CD14-positive monocyte (primary cell): ENCODE measurements around the gene GMDS. TPM values are rescaled to one million over a fixed set of nuclear protein-coding genes. Genes with fewer than 3 reads are reported as not detected.

ENCODE experiments used
- DNase-seq, 3 donors: peaks; one replicate each; pipeline ENCODE4 v3.0.0-alpha.2; 2011 to 2022
- H2AFZ ChIP-seq: 2 replicates; pipeline ENCODE4 v1.6.0; 2012; ENCODE audit warnings: mild to moderate bottlenecking, low read depth, low read length, inconsistent platforms; ENCODE audit not compliant: insufficient read depth, poor library complexity, severe bottlenecking
- H3K27ac ChIP-seq, 2 donors: 1 replicate in 1 of 2; 2 replicates in 1 of 2; pipeline ENCODE4 v1.5.1; 2012 to 2013; ENCODE audit warnings: low read length in 2 of 2, control low read depth in 1 of 2, inconsistent platforms in 1 of 2, low read depth in 1 of 2, mild to moderate bottlenecking in 1 of 2
- H3K27me3 ChIP-seq, 2 donors: one replicate each; pipeline versions ENCODE4 v1.6.0 to v1.6.1; 2011 to 2013; ENCODE audit warnings: low read length in 2 of 2; ENCODE audit not compliant: control insufficient read depth in 2 of 2, insufficient read depth in 2 of 2
- H3K36me3 ChIP-seq, 2 donors: replicated peaks in 1 of 2; 1 replicate in 1 of 2; 2 replicates in 1 of 2; pipeline versions ENCODE4 v1.5.1 to v1.6.1; 2012 to 2013; ENCODE audit warnings: low read length in 2 of 2, control low read depth in 1 of 2, inconsistent platforms in 1 of 2, mild to moderate bottlenecking in 1 of 2; ENCODE audit not compliant: insufficient read depth in 2 of 2, control insufficient read depth in 1 of 2
- H3K4me1 ChIP-seq, 2 donors: 1 replicate in 1 of 2; 2 replicates in 1 of 2; pipeline versions ENCODE4 v1.5.1 to v1.6.1; 2012 to 2013; ENCODE audit warnings: low read length in 2 of 2, control low read depth in 1 of 2, inconsistent platforms in 1 of 2, mild to moderate bottlenecking in 1 of 2, moderate library complexity in 1 of 2; ENCODE audit not compliant: insufficient read depth in 2 of 2, control insufficient read depth in 1 of 2
- H3K4me2 ChIP-seq: replicated peaks from 2 replicates; pipeline ENCODE3; 2012; ENCODE audit warnings: low read length, moderate library complexity, mild to moderate bottlenecking; ENCODE audit not compliant: poor library complexity, severe bottlenecking; ENCODE audit errors: extremely low read depth
- H3K4me3 ChIP-seq, 3 experiments: fragments of 200-600 bp in 1 of 3; sonication (generic) in 1 of 3; replicated peaks in 1 of 3; 1 replicate in 2 of 3; 2 replicates in 1 of 3; pipeline ENCODE4 v1.5.1; 2011 to 2013; ENCODE audit warnings: low read length in 3 of 3, mild to moderate bottlenecking in 3 of 3, control low read depth in 2 of 3, low read depth in 2 of 3, inconsistent platforms in 1 of 3, moderate library complexity in 1 of 3
- H3K79me2 ChIP-seq: 2 replicates; pipeline ENCODE4 v1.6.0; 2012; ENCODE audit warnings: mild to moderate bottlenecking, control low read depth, inconsistent platforms, low read length, moderate library complexity; ENCODE audit not compliant: insufficient read depth
- H3K9ac ChIP-seq: 2 replicates; pipeline ENCODE4 v1.6.0; 2017; ENCODE audit warnings: low read length, mild to moderate bottlenecking; ENCODE audit not compliant: insufficient read depth, poor library complexity, severe bottlenecking
- H3K9me3 ChIP-seq, 2 donors: replicated peaks in 1 of 2; 1 replicate in 1 of 2; 2 replicates in 1 of 2; pipeline versions ENCODE4 v1.5.1 to v1.6.1; 2012 to 2013; ENCODE audit warnings: low read length in 2 of 2, control low read depth in 1 of 2; ENCODE audit not compliant: control insufficient read depth in 1 of 2, insufficient read depth in 1 of 2
- H4K20me1 ChIP-seq: 2 replicates; pipeline ENCODE4 v1.6.0; 2012; ENCODE audit warnings: mild to moderate bottlenecking, low read length, control low read depth, moderate library complexity; ENCODE audit not compliant: insufficient read depth
- H3K27ac Mint-ChIP-seq, 7 donors: one replicate each; pipeline ENCODE4 v1.8.0; 2020; ENCODE audit warnings: mild to moderate bottlenecking in 7 of 7, mixed read lengths in 7 of 7, moderate library complexity in 6 of 7, inconsistent platforms in 2 of 7
- H3K27me3 Mint-ChIP-seq, 3 donors: one replicate each; pipeline ENCODE4 v1.8.0; 2021 to 2022; ENCODE audit warnings: low read depth in 3 of 3, mild to moderate bottlenecking in 3 of 3, mixed read lengths in 3 of 3, moderate library complexity in 3 of 3, inconsistent platforms in 1 of 3
- H3K36me3 Mint-ChIP-seq, 2 donors: one replicate each; pipeline ENCODE4 v1.8.0; 2020; ENCODE audit warnings: mixed read lengths in 2 of 2, inconsistent platforms in 1 of 2, mild to moderate bottlenecking in 1 of 2
- H3K4me1 Mint-ChIP-seq: one replicate; pipeline ENCODE4 v1.8.0; 2020; ENCODE audit warnings: mild to moderate bottlenecking, mixed read lengths
- H3K4me3 Mint-ChIP-seq, 2 donors: one replicate each; pipeline ENCODE4 v1.8.0; 2020; ENCODE audit warnings: mild to moderate bottlenecking in 2 of 2, mixed read lengths in 2 of 2, moderate library complexity in 1 of 2
- H3K9me3 Mint-ChIP-seq, 7 donors: one replicate each; pipeline ENCODE4 v1.8.0; 2020 to 2022; ENCODE audit warnings: mixed read lengths in 7 of 7, mild to moderate bottlenecking in 6 of 7, moderate library complexity in 6 of 7, inconsistent platforms in 2 of 7
- CTCF ChIP-seq: fragments of 200-600 bp; IDR thresholded peaks from one replicate; pipeline ENCODE4 v1.8.0; 2022; ENCODE audit warnings: antibody characterized with exemption, mild to moderate bottlenecking
- WGBS: methylation state at CpG from one replicate; pipeline ENCODE4 v1.1.5; 2013; ENCODE audit warnings: missing lambda C conversion rate; ENCODE audit not compliant: insufficient coverage; 5-methylcytosine and 5-hydroxymethylcytosine counted together
- intact Hi-C, 2 donors: fragments of 100-400 bp; cut with micrococcal nuclease; formaldehyde crosslinking; loops; one replicate each; pipeline versions ENCODE4 v1.15.0 to v1.15.1; 2023
- polyA plus RNA-seq, 3 donors: library from polyadenylated mRNA; depleted of rRNA in 1 of 3; unstranded in 2 of 3; stranded (reverse) in 1 of 3; fragments of 300-500 nt in 2 of 3; fragments of >200 nt in 1 of 3; fragmentation: Illumina TruSeq in 2 of 3; gene quantifications; 1 replicate in 2 of 3; 2 replicates in 1 of 3; pipeline ENCODE4 v1.2.3, GENCODE V29; 2012 to 2021

The GMDS gene
- polyA plus RNA-seq, 3 donors: 10.5 to 19.9 (median 17.6) TPM

- Mint-ChIP-seq H3K4me3 (no peak overlapping the region), H3K27ac (peak overlapping the region in 2 of 7 donors; percentile 16 to 53), H3K27me3 (peaks cover 1 to 5% (median 4%) of the 10 kb centered on the region in 3 donors), H3K4me1 (peaks cover 12% of the 10 kb centered on the region), H3K36me3 (peaks cover 0 to 6% of the 10 kb centered on the region in 2 donors), H3K9me3 (peaks cover 0 to 3% (median 0%) of the 10 kb centered on the region in 7 donors)
- 41% methylated on average over 6 of the region's 7 CpGs for WGBS
- no peak overlapping the region for H3K27ac ChIP-seq
- no peaks in the 10 kb centered on the region for H3K9me3 ChIP-seq
- no peak for DNase-seq
- no peaks in the 10 kb centered on the region for H3K27me3 ChIP-seq
- no peak overlapping the region for H3K4me2 ChIP-seq
- H3K36me3 ChIP-seq: no peaks in the 10 kb centered on the region
- H3K79me2 ChIP-seq: no peaks in the 10 kb centered on the region
- no peak overlapping the region for H3K4me3 ChIP-seq
- H2AFZ ChIP-seq: no peak overlapping the region
- H3K9ac ChIP-seq: no peak overlapping the region
- H4K20me1 ChIP-seq: no peaks in the 10 kb centered on the region
- H3K4me1 ChIP-seq: peaks cover 5 to 7% of the 10 kb centered on the region in 2 donors
- intact Hi-C loops: no loop called here
- TF ChIP-seq CTCF: no peak
Measured at GRCh38 chr6:1643111-1643510, 602.3 kb downstream of the GMDS start.

GRCh38 chr6:1641343-1641885 lies 604.0 kb downstream of the GMDS start:
- Histone ChIP-seq H3K4me3 (no peak overlapping the region), H3K36me3 (no peaks in the 10 kb centered on the region), H3K79me2 (no peaks in the 10 kb centered on the region), H3K4me2 (no peak overlapping the region), H3K9ac (no peak overlapping the region), H3K27me3 (no peaks in the 10 kb centered on the region), H3K27ac (no peak overlapping the region), H2AFZ (no peak overlapping the region), H3K4me1 (peaks cover 5 to 7% of the 10 kb centered on the region in 2 donors), H3K9me3 (no peaks in the 10 kb centered on the region), H4K20me1 (no peaks in the 10 kb centered on the region)
- Mint-ChIP-seq H3K4me1 (peaks cover 12% of the 10 kb centered on the region), H3K9me3 (peaks cover 0 to 3% (median 0%) of the 10 kb centered on the region in 7 donors), H3K27ac (no peak overlapping the region), H3K4me3 (no peak overlapping the region), H3K36me3 (peaks cover 0 to 5% of the 10 kb centered on the region in 2 donors), H3K27me3 (peaks cover 1 to 5% (median 4%) of the 10 kb centered on the region in 3 donors)
- intact Hi-C loops: no loop called here
- 95% methylated on average over 6 of the region's 12 CpGs for WGBS
- DNase-seq: no peak
- TF ChIP-seq CTCF: no peak
